ENCODE measurements around the gene RPAP3. TPM values are rescaled to one million over a fixed set of nuclear protein-coding genes. Genes with fewer than 3 reads are reported as not detected.

Gene RPAP3
- total RNA-seq, 4 donors from 2014 or later = 10.5 to 14.2 (median 12.7) TPM

GRCh38 chr12:47732504-47732903 lies 26.7 kb upstream of the RPAP3 start:
- no peak for TF ChIP-seq CTCF (IDR thresholded peaks at IDR 0.05)
- no peak for DNase-seq (ENCODE audit: low spot score)
- ATAC-seq (ENCODE audit: low FRiP score) = no peak

- no peak for ATAC-seq (ENCODE audit: low FRiP score)
- DNase-seq (ENCODE audit: low spot score) = no peak
- TF ChIP-seq CTCF (IDR thresholded peaks at IDR 0.05) = no peak
Measured at GRCh38 chr12:47731723-47732122, 25.9 kb upstream of the RPAP3 start.

- TF ChIP-seq CTCF (IDR thresholded peaks at IDR 0.05) = no peak
- no peak for ATAC-seq (ENCODE audit: low FRiP score)
- DNase-seq (ENCODE audit: low spot score) = no peak
Measured at GRCh38 chr12:47730341-47730744, 24.5 kb upstream of the RPAP3 start.

GRCh38 chr12:47729233-47729632 lies 23.4 kb upstream of the RPAP3 start:
- ATAC-seq (ENCODE audit: low FRiP score) (no peak), DNase-seq (ENCODE audit: low spot score) (no peak)
- TF ChIP-seq CTCF (IDR thresholded peaks at IDR 0.05) = no peak

- ATAC-seq (ENCODE audit: low FRiP score) = no peak
- DNase-seq (ENCODE audit: low spot score) = no peak
- no peak for TF ChIP-seq CTCF (IDR thresholded peaks at IDR 0.05)
Measured at GRCh38 chr12:47725893-47726292, 20.1 kb upstream of the RPAP3 start.

GRCh38 chr12:47725091-47725772 lies 19.4 kb upstream of the RPAP3 start, which contains the start of gene ENDOU:
ENDOU (minus strand) TSS chr12:47725490; CDS start chr12:47725413, 77 bp downstream.
- ATAC-seq (ENCODE audit: low FRiP score) = no peak
- TF ChIP-seq CTCF (IDR thresholded peaks at IDR 0.05) = no peak

GRCh38 chr12:47722941-47723631 lies 17.3 kb upstream of the RPAP3 start:
- ATAC-seq (ENCODE audit: low FRiP score) = no peak
- no peak for DNase-seq (ENCODE audit: low spot score)
- TF ChIP-seq CTCF (IDR thresholded peaks at IDR 0.05) = no peak

More at GRCh38 chr12:47725091-47725772, 19.4 kb upstream of the RPAP3 start, which contains the start of gene ENDOU:
- DNase-seq (ENCODE audit: low spot score) = no peak
